Measurements from ENCODE around the gene CGN.
A peak's percentile ranks its signal among the peaks of the same experiment; 100 is the strongest.

Gene CGN

DNA sequence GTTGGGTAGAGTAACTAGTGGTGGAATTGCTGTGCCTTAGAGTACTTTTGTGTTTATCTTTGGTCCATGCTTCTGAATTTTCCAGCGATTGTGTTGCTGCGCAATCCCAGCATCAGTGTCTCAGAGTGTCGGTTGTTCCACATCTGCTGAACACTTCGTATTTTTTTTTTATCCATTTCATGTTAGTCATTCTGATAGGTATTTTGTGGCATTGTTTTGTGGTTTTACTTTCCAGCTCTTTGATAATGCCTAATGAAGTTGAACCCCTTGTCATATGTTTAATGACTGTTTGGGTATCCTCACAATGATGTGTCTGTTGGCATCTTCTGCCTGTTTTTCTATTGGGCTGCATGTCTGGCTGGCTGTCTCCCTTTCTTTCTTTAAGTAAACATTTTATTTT is 42.5 kb downstream of the CGN start:
- DNase-seq = no peak

DNA sequence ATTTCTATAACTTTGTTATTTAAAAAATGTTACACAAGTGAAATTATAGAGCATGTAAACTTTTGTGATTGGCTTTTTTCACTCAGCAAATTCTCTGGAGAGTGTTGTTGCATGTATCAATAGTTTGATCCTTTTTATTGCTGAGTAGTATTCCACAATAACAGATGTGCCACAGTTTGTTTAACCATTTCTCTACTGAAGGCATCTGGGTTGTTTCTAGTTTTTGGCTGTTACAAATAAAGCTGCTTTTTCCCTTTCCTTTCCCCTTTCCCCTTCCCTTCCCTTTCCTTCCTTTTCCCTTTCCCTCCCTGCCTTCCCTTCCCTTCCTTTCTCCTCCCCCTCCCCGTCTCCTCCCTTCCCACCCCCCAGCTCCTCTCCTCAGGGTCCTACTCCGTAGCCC is 44.9 kb downstream of the CGN start:
- no peak for DNase-seq

GRCh38 chr1:151562661-151563060 is 51.5 kb downstream of the CGN start:
- DNase-seq = no peak

DNA sequence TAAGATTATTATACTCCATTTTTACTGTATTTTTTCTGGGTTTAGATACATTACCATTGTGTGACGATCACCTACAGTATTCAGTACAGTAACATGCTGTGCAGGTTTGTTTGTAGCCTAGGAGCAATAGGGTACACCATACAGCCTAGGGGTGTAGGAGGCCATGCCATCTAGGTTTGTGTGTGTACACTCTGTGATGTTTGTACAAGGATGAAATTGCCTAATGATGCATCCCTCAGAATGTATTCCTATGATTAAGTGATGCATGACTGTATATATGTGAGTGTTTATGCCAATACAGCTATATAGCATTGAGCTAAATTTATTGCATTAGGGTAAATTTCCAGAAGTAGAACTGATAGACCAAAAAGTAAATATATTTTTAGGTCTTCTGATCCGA is 52.2 kb downstream of the CGN start:
- DNase-seq = no peak

GRCh38 chr1:151565502-151566189 is 54.5 kb downstream of the CGN start:
- DNase-seq = no peak

- peak in 1 of 14 donors; percentile 25 for DNase-seq
Measured at GRCh38 chr1:151568626-151569088, 57.5 kb downstream of the CGN start.

DNA sequence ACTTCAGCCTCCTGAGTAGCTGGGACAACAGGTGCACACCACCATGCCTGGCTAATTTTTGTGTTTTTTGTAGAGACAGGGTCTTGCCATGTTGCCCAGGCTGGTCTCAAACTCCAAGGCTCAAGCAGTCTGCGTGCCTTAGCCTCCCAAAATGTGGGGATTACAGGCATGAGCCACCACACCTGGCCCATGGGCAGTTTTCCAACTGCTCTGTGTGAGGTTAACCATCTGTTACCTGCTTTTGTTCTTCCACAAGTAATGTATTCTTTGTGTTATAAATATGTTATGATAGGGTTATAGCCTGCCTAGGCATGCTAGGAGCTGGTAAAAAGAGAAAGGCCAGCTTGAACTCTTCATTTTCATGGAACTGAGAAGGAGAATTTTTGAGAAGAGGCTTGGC is 59.6 kb downstream of the CGN start:
- DNase-seq = peak in 1 of 14 donors; percentile 47

- no peak for DNase-seq
Measured at GRCh38 chr1:151574575-151575529, 63.7 kb downstream of the CGN start.

GRCh38 chr1:151577173-151577572 is 66.0 kb downstream of the CGN start:
- no peak for DNase-seq

DNA sequence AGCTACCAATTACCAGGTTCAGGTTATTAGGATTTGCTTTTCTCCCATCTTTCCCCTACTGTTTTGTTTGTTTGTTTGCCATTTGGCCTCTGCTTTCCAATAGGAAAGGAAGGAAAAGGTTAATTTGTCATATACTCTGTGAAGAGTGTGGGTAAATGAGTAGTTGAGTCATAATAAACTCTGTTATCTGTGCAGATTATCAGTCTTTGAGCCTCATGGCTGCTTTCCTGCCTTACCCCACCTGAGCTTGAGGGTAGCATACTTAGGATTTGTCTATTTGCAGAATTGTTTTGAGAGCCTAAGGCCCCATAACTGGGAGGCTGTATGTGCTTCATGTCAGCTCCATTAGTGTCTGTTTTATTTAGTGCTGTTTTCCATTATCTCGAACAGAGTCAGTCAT is 67.8 kb downstream of the CGN start:
- DNase-seq = no peak

- no peak for DNase-seq
Measured at GRCh38 chr1:151579436-151580225, 68.4 kb downstream of the CGN start.

- DNase-seq = no peak
Measured at GRCh38 chr1:151581451-151581850, 70.3 kb downstream of the CGN start.

GRCh38 chr1:151581921-151582320 is 70.7 kb downstream of the CGN start:
- no peak for DNase-seq

DNA sequence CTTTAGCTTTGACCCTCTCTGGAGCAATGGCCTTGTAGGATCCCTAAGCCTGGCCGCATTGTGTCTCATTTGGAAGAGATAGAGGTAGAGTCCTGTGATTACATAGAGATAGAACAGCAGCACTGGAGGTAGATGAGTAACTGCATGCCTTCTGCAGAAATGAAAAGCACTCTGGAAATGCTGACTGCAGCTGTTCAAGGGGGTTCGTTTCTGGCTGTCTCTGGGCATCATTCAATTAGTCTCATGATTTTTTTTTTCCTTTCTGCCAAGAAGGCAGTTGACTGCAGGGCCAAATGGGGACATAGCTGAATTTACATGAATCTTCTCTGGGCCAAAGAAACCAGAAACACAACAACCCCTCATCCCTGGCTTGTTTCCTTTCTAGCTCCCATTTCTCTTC is 72.6 kb downstream of the CGN start:
- DNase-seq = no peak

GRCh38 chr1:151584278-151584677 is 73.1 kb downstream of the CGN start:
- DNase-seq = peak in 1 of 14 donors; percentile 2

- no peak for DNase-seq
Measured at GRCh38 chr1:151584780-151585179, 73.6 kb downstream of the CGN start.

- DNase-seq = no peak
Measured at GRCh38 chr1:151585622-151586021, 74.4 kb downstream of the CGN start.
